CD14-positive monocyte (primary cell): ENCODE measurements around the gene SEC24D. TPM values are rescaled to one million over a fixed set of nuclear protein-coding genes. Genes with fewer than 3 reads are reported as not detected.
"Not testable (repeated sequence)": the region's sequence is repeated elsewhere in the genome, so short reads cannot be mapped to it uniquely, and the experiment has no call there.

Source experiments
- DNase-seq, 3 donors: peaks; one replicate each; pipeline ENCODE4 v3.0.0-alpha.2; 2011 to 2022
- H2AFZ ChIP-seq: 2 replicates; pipeline ENCODE4 v1.6.0; 2012; ENCODE audit warnings: mild to moderate bottlenecking, low read depth, low read length, inconsistent platforms; ENCODE audit not compliant: insufficient read depth, poor library complexity, severe bottlenecking
- H3K27ac ChIP-seq, 2 donors: 1 replicate in 1 of 2; 2 replicates in 1 of 2; pipeline ENCODE4 v1.5.1; 2012 to 2013; ENCODE audit warnings: low read length in 2 of 2, control low read depth in 1 of 2, inconsistent platforms in 1 of 2, low read depth in 1 of 2, mild to moderate bottlenecking in 1 of 2
- H3K27me3 ChIP-seq, 2 donors: one replicate each; pipeline versions ENCODE4 v1.6.0 to v1.6.1; 2011 to 2013; ENCODE audit warnings: low read length in 2 of 2; ENCODE audit not compliant: control insufficient read depth in 2 of 2, insufficient read depth in 2 of 2
- H3K36me3 ChIP-seq, 2 donors: replicated peaks in 1 of 2; 1 replicate in 1 of 2; 2 replicates in 1 of 2; pipeline versions ENCODE4 v1.5.1 to v1.6.1; 2012 to 2013; ENCODE audit warnings: low read length in 2 of 2, control low read depth in 1 of 2, inconsistent platforms in 1 of 2, mild to moderate bottlenecking in 1 of 2; ENCODE audit not compliant: insufficient read depth in 2 of 2, control insufficient read depth in 1 of 2
- H3K4me1 ChIP-seq, 2 donors: 1 replicate in 1 of 2; 2 replicates in 1 of 2; pipeline versions ENCODE4 v1.5.1 to v1.6.1; 2012 to 2013; ENCODE audit warnings: low read length in 2 of 2, control low read depth in 1 of 2, inconsistent platforms in 1 of 2, mild to moderate bottlenecking in 1 of 2, moderate library complexity in 1 of 2; ENCODE audit not compliant: insufficient read depth in 2 of 2, control insufficient read depth in 1 of 2
- H3K4me2 ChIP-seq: replicated peaks from 2 replicates; pipeline ENCODE3; 2012; ENCODE audit warnings: low read length, moderate library complexity, mild to moderate bottlenecking; ENCODE audit not compliant: poor library complexity, severe bottlenecking; ENCODE audit errors: extremely low read depth
- H3K4me3 ChIP-seq, 3 experiments: fragments of 200-600 bp in 1 of 3; sonication (generic) in 1 of 3; replicated peaks in 1 of 3; 1 replicate in 2 of 3; 2 replicates in 1 of 3; pipeline ENCODE4 v1.5.1; 2011 to 2013; ENCODE audit warnings: low read length in 3 of 3, mild to moderate bottlenecking in 3 of 3, control low read depth in 2 of 3, low read depth in 2 of 3, inconsistent platforms in 1 of 3, moderate library complexity in 1 of 3
- H3K79me2 ChIP-seq: 2 replicates; pipeline ENCODE4 v1.6.0; 2012; ENCODE audit warnings: mild to moderate bottlenecking, control low read depth, inconsistent platforms, low read length, moderate library complexity; ENCODE audit not compliant: insufficient read depth
- H3K9ac ChIP-seq: 2 replicates; pipeline ENCODE4 v1.6.0; 2017; ENCODE audit warnings: low read length, mild to moderate bottlenecking; ENCODE audit not compliant: insufficient read depth, poor library complexity, severe bottlenecking
- H3K9me3 ChIP-seq, 2 donors: replicated peaks in 1 of 2; 1 replicate in 1 of 2; 2 replicates in 1 of 2; pipeline versions ENCODE4 v1.5.1 to v1.6.1; 2012 to 2013; ENCODE audit warnings: low read length in 2 of 2, control low read depth in 1 of 2; ENCODE audit not compliant: control insufficient read depth in 1 of 2, insufficient read depth in 1 of 2
- H4K20me1 ChIP-seq: 2 replicates; pipeline ENCODE4 v1.6.0; 2012; ENCODE audit warnings: mild to moderate bottlenecking, low read length, control low read depth, moderate library complexity; ENCODE audit not compliant: insufficient read depth
- H3K27ac Mint-ChIP-seq, 7 donors: one replicate each; pipeline ENCODE4 v1.8.0; 2020; ENCODE audit warnings: mild to moderate bottlenecking in 7 of 7, mixed read lengths in 7 of 7, moderate library complexity in 6 of 7, inconsistent platforms in 2 of 7
- H3K27me3 Mint-ChIP-seq, 3 donors: one replicate each; pipeline ENCODE4 v1.8.0; 2021 to 2022; ENCODE audit warnings: low read depth in 3 of 3, mild to moderate bottlenecking in 3 of 3, mixed read lengths in 3 of 3, moderate library complexity in 3 of 3, inconsistent platforms in 1 of 3
- H3K36me3 Mint-ChIP-seq, 2 donors: one replicate each; pipeline ENCODE4 v1.8.0; 2020; ENCODE audit warnings: mixed read lengths in 2 of 2, inconsistent platforms in 1 of 2, mild to moderate bottlenecking in 1 of 2
- H3K4me1 Mint-ChIP-seq: one replicate; pipeline ENCODE4 v1.8.0; 2020; ENCODE audit warnings: mild to moderate bottlenecking, mixed read lengths
- H3K4me3 Mint-ChIP-seq, 2 donors: one replicate each; pipeline ENCODE4 v1.8.0; 2020; ENCODE audit warnings: mild to moderate bottlenecking in 2 of 2, mixed read lengths in 2 of 2, moderate library complexity in 1 of 2
- H3K9me3 Mint-ChIP-seq, 7 donors: one replicate each; pipeline ENCODE4 v1.8.0; 2020 to 2022; ENCODE audit warnings: mixed read lengths in 7 of 7, mild to moderate bottlenecking in 6 of 7, moderate library complexity in 6 of 7, inconsistent platforms in 2 of 7
- CTCF ChIP-seq: fragments of 200-600 bp; IDR thresholded peaks from one replicate; pipeline ENCODE4 v1.8.0; 2022; ENCODE audit warnings: antibody characterized with exemption, mild to moderate bottlenecking
- WGBS: methylation state at CpG from one replicate; pipeline ENCODE4 v1.1.5; 2013; ENCODE audit warnings: missing lambda C conversion rate; ENCODE audit not compliant: insufficient coverage; 5-methylcytosine and 5-hydroxymethylcytosine counted together
- intact Hi-C, 2 donors: fragments of 100-400 bp; cut with micrococcal nuclease; formaldehyde crosslinking; loops; one replicate each; pipeline versions ENCODE4 v1.15.0 to v1.15.1; 2023
- polyA plus RNA-seq, 3 donors: library from polyadenylated mRNA; depleted of rRNA in 1 of 3; unstranded in 2 of 3; stranded (reverse) in 1 of 3; fragments of 300-500 nt in 2 of 3; fragments of >200 nt in 1 of 3; fragmentation: Illumina TruSeq in 2 of 3; gene quantifications; 1 replicate in 2 of 3; 2 replicates in 1 of 3; pipeline ENCODE4 v1.2.3, GENCODE V29; 2012 to 2021

Gene SEC24D
- polyA plus RNA-seq, 3 donors = 16.8 to 31.3 (median 22.6) TPM

- Histone ChIP-seq H3K27me3 (no peaks in the 10 kb centered on the region), H3K9ac (no peak overlapping the region), H3K36me3 (peaks cover 31 to 56% of the 10 kb centered on the region in 2 donors), H3K4me1 (no peaks in the 10 kb centered on the region), H3K79me2 (no peaks in the 10 kb centered on the region), H3K9me3 (no peaks in the 10 kb centered on the region), H3K4me3 (no peak overlapping the region), H3K27ac (no peak overlapping the region), H4K20me1 (no peaks in the 10 kb centered on the region), H2AFZ (no peak overlapping the region), H3K4me2 (no peak overlapping the region)
- Mint-ChIP-seq H3K27me3 (no peaks in the 10 kb centered on the region), H3K9me3 (peaks cover 2 to 6% (median 3%) of the 10 kb centered on the region in 7 donors), H3K36me3 (peaks cover 51 to 55% of the 10 kb centered on the region in 2 donors), H3K4me1 (no peaks in the 10 kb centered on the region), H3K4me3 (no peak overlapping the region), H3K27ac (peak overlapping the region in 2 of 7 donors; percentile 20 to 41)
- no peak for TF ChIP-seq CTCF
- intact Hi-C loops = no loop called here
- WGBS = 100% methylated on average over 2 of the region's 5 CpGs
- no peak for DNase-seq
These were observed 52.0 kb downstream of the SEC24D start for GRCh38 chr4:118783887-118784286.

- H3K27ac ChIP-seq, H4K20me1 ChIP-seq, H3K4me3 ChIP-seq, H3K27me3 Mint-ChIP-seq, H3K4me1 Mint-ChIP-seq, H3K9me3 ChIP-seq, H3K9ac ChIP-seq, DNase-seq, H3K27ac Mint-ChIP-seq, H3K79me2 ChIP-seq, H3K27me3 ChIP-seq, H3K4me3 Mint-ChIP-seq, intact Hi-C loops, H3K4me2 ChIP-seq, H3K9me3 Mint-ChIP-seq, H2AFZ ChIP-seq, H3K4me1 ChIP-seq: not testable (repeated sequence)
- H3K36me3 ChIP-seq = peaks cover 21 to 46% of the 10 kb centered on the region in 2 donors
- over 99% methylated on average over 8 of the region's 13 CpGs for WGBS
- H3K36me3 Mint-ChIP-seq = peaks cover 46 to 50% of the 10 kb centered on the region in 2 donors
These were observed 53.0 kb downstream of the SEC24D start for GRCh38 chr4:118782886-118783285.

GRCh38 chr4:118777649-118778048, 58.3 kb downstream of the SEC24D start:
- not testable (repeated sequence) for H3K9me3 ChIP-seq, H3K4me2 ChIP-seq, H3K27ac Mint-ChIP-seq, H4K20me1 ChIP-seq, H3K9me3 Mint-ChIP-seq, H3K9ac ChIP-seq, DNase-seq, H2AFZ ChIP-seq, H3K4me1 Mint-ChIP-seq, H3K4me1 ChIP-seq, H3K27me3 Mint-ChIP-seq, H3K79me2 ChIP-seq, H3K27me3 ChIP-seq, H3K4me3 Mint-ChIP-seq, H3K4me3 ChIP-seq, H3K27ac ChIP-seq
- intact Hi-C loops = loop anchor here in 1 of 2 donors (10.0 kb wide), 1 partner anchor 187 kb away; no protein-coding TSS in a partner anchor
- whole genome bisulfite sequencing = no CpG with 5 or more reads among the region's 2 CpGs
- peaks cover 17 to 18% of the 10 kb centered on the region in 2 donors for H3K36me3 Mint-ChIP-seq
- peaks cover 4 to 10% of the 10 kb centered on the region in 2 donors for H3K36me3 ChIP-seq

- not testable (repeated sequence) for H3K27ac ChIP-seq, H3K4me1 Mint-ChIP-seq, H3K4me3 Mint-ChIP-seq, H2AFZ ChIP-seq, H3K27me3 Mint-ChIP-seq, H3K4me3 ChIP-seq, DNase-seq, H3K4me2 ChIP-seq, H4K20me1 ChIP-seq, H3K9me3 Mint-ChIP-seq, H3K27me3 ChIP-seq, H3K9ac ChIP-seq, H3K27ac Mint-ChIP-seq, H3K36me3 ChIP-seq, H3K9me3 ChIP-seq, H3K4me1 ChIP-seq, H3K79me2 ChIP-seq
- H3K36me3 Mint-ChIP-seq = peaks cover 12% of the 10 kb centered on the region in 2 donors
- intact Hi-C loops = loop anchor here in 1 of 2 donors (10.0 kb wide), 1 partner anchor 188 kb away; no protein-coding TSS in a partner anchor
- no CpG with 5 or more reads among the region's 2 CpGs for WGBS
These were observed 58.8 kb downstream of the SEC24D start for GRCh38 chr4:118776955-118777640.
